Testis (tissue), 2 donors: Measurements from ENCODE around the gene EVI5.

Source experiments
- POLR2A ChIP-seq: fragments of 450-650 bp; IDR thresholded peaks from one replicate; pipeline ENCODE4 v1.6.1; 2017; ENCODE audit warnings: antibody characterized with exemption, mild to moderate bottlenecking, moderate library complexity
- TF ChIP-seq, protein P1 (sequence below), 3 experiments: fragments of 450-650 bp in 2 of 3; fragments of 200-600 bp in 1 of 3; sonication (generic) in 1 of 3; IDR thresholded peaks; one replicate each; pipeline ENCODE4 v1.5.1; 2016 to 2019; ENCODE audit warnings: antibody characterized with exemption in 3 of 3, mild to moderate bottlenecking in 2 of 3, moderate library complexity in 1 of 3

DNA sequence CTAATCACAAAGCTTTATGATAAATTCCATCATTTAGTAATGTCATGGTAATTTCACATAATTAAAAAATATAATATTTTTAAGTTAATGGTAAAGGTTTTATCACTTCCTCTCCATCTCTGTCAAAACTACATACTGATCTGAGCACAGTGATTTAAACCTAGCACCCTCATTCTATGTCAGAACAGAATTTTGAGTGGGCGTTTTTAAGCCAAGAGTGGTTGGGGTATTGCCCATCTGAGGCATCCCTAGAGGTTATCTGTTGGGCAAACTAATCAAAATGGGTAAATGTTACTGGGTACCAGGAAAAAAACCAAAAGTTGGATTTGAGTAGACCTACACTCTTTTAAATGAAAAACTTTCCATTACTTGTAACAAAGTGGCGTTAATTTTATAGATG, 197.5 kb downstream of the EVI5 start:
- TF ChIP-seq, protein P1, sequence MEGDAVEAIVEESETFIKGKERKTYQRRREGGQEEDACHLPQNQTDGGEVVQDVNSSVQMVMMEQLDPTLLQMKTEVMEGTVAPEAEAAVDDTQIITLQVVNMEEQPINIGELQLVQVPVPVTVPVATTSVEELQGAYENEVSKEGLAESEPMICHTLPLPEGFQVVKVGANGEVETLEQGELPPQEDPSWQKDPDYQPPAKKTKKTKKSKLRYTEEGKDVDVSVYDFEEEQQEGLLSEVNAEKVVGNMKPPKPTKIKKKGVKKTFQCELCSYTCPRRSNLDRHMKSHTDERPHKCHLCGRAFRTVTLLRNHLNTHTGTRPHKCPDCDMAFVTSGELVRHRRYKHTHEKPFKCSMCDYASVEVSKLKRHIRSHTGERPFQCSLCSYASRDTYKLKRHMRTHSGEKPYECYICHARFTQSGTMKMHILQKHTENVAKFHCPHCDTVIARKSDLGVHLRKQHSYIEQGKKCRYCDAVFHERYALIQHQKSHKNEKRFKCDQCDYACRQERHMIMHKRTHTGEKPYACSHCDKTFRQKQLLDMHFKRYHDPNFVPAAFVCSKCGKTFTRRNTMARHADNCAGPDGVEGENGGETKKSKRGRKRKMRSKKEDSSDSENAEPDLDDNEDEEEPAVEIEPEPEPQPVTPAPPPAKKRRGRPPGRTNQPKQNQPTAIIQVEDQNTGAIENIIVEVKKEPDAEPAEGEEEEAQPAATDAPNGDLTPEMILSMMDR (IDR thresholded peaks at IDR 0.05): no peak
- TF ChIP-seq POLR2A: no peak
